Stomach (tissue), 4 donors: Measurements from ENCODE around the gene PRPS2.

Experiments
- POLR2A ChIP-seq, 4 donors: fragments of 450-650 bp; IDR thresholded peaks; one replicate each; pipeline ENCODE4 v1.6.1; 2016; ENCODE audit warnings: antibody characterized with exemption in 4 of 4, control low read depth in 2 of 4, mild to moderate bottlenecking in 1 of 4, moderate library complexity in 1 of 4
- POLR2AphosphoS5 ChIP-seq, 3 donors: sonication (generic); formaldehyde crosslinking; IDR thresholded peaks; one replicate each; pipeline ENCODE4 v1.6.1; 2016; ENCODE audit warnings: antibody characterized with exemption in 3 of 3
- TF ChIP-seq, protein P1 (sequence below), 7 experiments: fragments of 450-650 bp in 4 of 7; fragments of 200-600 bp in 3 of 7; sonication (generic) in 3 of 7; IDR thresholded peaks; one replicate each; pipeline ENCODE4 v1.5.1; 2016 to 2019; ENCODE audit warnings: antibody characterized with exemption in 7 of 7, control low read depth in 2 of 7, mild to moderate bottlenecking in 1 of 7

DNA sequence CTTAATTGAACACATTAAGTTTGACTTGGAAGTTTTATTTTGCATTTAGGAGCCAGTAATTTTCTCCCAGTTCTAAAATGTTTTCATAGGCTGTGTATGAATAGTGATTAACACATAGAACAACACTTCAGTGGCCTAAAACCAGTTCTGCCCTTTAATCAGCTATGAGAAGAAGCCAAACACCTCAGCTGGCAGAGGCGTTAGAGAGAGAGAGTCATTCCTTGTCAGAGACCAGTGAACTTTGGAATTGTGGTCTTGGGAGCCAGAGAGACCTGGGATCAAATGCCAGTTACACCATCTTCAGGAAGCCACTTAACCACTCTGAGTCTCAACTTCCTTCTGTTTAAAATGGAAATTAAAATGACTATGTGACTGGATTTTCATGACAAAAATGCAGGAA lies 39.3 kb upstream of the PRPS2 start:
- peak in 1 of 3 donors; percentile 18 for TF ChIP-seq POLR2AphosphoS5 (IDR thresholded peaks at IDR 0.05)
- TF ChIP-seq, protein P1, sequence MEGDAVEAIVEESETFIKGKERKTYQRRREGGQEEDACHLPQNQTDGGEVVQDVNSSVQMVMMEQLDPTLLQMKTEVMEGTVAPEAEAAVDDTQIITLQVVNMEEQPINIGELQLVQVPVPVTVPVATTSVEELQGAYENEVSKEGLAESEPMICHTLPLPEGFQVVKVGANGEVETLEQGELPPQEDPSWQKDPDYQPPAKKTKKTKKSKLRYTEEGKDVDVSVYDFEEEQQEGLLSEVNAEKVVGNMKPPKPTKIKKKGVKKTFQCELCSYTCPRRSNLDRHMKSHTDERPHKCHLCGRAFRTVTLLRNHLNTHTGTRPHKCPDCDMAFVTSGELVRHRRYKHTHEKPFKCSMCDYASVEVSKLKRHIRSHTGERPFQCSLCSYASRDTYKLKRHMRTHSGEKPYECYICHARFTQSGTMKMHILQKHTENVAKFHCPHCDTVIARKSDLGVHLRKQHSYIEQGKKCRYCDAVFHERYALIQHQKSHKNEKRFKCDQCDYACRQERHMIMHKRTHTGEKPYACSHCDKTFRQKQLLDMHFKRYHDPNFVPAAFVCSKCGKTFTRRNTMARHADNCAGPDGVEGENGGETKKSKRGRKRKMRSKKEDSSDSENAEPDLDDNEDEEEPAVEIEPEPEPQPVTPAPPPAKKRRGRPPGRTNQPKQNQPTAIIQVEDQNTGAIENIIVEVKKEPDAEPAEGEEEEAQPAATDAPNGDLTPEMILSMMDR (IDR thresholded peaks at IDR 0.05) = no peak
- TF ChIP-seq POLR2A (IDR thresholded peaks at IDR 0.05) = no peak
